ENCODE data around the gene GBP4.

DNA sequence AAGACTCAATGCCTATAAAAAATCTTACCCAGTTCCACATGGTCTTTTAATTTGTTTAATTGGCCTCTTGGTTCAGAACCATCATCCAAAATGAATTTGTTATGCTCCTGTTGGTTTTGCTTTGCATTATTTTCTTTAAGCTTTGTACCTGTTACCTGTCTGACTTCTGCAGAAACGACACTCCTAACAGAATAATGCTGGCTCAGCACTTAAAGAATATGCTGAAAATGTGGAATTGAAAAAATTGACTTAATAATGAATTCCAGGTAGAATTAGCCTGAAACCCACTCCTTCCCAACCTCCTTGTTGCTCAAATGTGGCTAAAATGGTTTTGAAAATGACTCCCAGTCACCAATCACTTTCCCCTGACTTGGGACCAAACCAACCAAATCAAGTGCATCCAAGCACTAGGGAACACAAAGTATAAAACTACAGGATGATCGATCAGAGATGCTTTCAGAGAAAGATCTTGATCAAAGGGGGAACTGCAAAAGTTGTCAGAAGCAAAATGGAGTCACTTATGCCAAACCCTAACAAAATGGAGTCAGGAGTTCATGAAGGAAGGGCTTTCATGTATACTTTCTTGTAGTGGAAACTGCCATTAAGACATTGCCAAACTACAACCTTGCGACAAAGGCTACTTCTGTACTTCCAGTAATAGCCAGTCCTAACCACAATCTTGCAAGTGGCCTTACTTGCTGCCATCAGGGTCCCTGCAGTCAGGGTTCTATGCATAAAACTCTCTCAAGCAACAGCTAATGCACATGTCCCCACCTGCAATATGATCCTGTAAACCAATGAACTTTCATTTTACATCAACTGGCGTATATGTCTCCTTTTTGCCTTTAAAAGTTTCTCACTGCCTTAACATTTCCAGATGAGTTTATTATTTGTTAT, 28.3 kb downstream of the GBP4 start:
- TF ChIP-seq, protein P1, sequence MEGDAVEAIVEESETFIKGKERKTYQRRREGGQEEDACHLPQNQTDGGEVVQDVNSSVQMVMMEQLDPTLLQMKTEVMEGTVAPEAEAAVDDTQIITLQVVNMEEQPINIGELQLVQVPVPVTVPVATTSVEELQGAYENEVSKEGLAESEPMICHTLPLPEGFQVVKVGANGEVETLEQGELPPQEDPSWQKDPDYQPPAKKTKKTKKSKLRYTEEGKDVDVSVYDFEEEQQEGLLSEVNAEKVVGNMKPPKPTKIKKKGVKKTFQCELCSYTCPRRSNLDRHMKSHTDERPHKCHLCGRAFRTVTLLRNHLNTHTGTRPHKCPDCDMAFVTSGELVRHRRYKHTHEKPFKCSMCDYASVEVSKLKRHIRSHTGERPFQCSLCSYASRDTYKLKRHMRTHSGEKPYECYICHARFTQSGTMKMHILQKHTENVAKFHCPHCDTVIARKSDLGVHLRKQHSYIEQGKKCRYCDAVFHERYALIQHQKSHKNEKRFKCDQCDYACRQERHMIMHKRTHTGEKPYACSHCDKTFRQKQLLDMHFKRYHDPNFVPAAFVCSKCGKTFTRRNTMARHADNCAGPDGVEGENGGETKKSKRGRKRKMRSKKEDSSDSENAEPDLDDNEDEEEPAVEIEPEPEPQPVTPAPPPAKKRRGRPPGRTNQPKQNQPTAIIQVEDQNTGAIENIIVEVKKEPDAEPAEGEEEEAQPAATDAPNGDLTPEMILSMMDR (conservative IDR thresholded peaks at IDR 0.05; ENCODE audit: low read depth, low read length) = no peak
- TF ChIP-seq FOS (IDR thresholded peaks at IDR 0.05; ENCODE audit: low read depth, low read length) = no peak
- TF ChIP-seq, protein P2, sequence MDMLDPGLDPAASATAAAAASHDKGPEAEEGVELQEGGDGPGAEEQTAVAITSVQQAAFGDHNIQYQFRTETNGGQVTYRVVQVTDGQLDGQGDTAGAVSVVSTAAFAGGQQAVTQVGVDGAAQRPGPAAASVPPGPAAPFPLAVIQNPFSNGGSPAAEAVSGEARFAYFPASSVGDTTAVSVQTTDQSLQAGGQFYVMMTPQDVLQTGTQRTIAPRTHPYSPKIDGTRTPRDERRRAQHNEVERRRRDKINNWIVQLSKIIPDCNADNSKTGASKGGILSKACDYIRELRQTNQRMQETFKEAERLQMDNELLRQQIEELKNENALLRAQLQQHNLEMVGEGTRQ (IDR thresholded peaks at IDR 0.05; ENCODE audit: low read depth, low read length) = no peak
- TF ChIP-seq POLR2A (IDR thresholded peaks at IDR 0.05; ENCODE audit: low read depth, low read length) = no peak
